Suppressor macrophage treated with lipopolysaccharide for 1 hour (primary cell): ENCODE data around the gene RETREG2.

Source experiments
- DNase-seq, 3 donors: peaks; one replicate each; pipeline ENCODE4 v3.0.0-alpha.2; 2020 to 2022

The RETREG2 gene

GRCh38 chr2:219177552-219178376 is at the start of gene RETREG2:
Gene RETREG2 (plus strand): TSS chr2:219178275. CDS start chr2:219178353, 78 bp downstream.
- peak; percentile 92 to 97 (median 96) for DNase-seq

GRCh38 chr2:219128396-219128795 is 49.7 kb upstream of the RETREG2 start:
- DNase-seq, result no peak

- DNase-seq, result no peak
Observed at GRCh38 chr2:219129589-219129988, 48.5 kb upstream of the RETREG2 start.

GRCh38 chr2:219131327-219131726 is 46.7 kb upstream of the RETREG2 start:
- no peak for DNase-seq

- no peak for DNase-seq
Observed at GRCh38 chr2:219131744-219132143, 46.3 kb upstream of the RETREG2 start.

GRCh38 chr2:219133976-219134375 is 44.1 kb upstream of the RETREG2 start:
- DNase-seq, result no peak

GRCh38 chr2:219140722-219141121 is 37.4 kb upstream of the RETREG2 start:
- no peak for DNase-seq

GRCh38 chr2:219142329-219142728 is 35.7 kb upstream of the RETREG2 start:
- peak in 1 of 3 donors; percentile 19 for DNase-seq

GRCh38 chr2:219149667-219150066 is 28.4 kb upstream of the RETREG2 start:
- no peak for DNase-seq

- DNase-seq, result peak; percentile 86 to 93 (median 87)
Observed at GRCh38 chr2:219155054-219155644, 22.9 kb upstream of the RETREG2 start.

- DNase-seq, result no peak
Observed at GRCh38 chr2:219157396-219157795, 20.7 kb upstream of the RETREG2 start.

GRCh38 chr2:219158025-219158424 is 20.1 kb upstream of the RETREG2 start:
- no peak for DNase-seq

- DNase-seq, result no peak
Observed at GRCh38 chr2:219158586-219158985, 19.5 kb upstream of the RETREG2 start.

GRCh38 chr2:219159771-219160185 is 18.3 kb upstream of the RETREG2 start:
- no peak for DNase-seq

GRCh38 chr2:219160186-219161017 is 17.7 kb upstream of the RETREG2 start, which contains the start of gene NHEJ1:
Gene NHEJ1 (minus strand): TSS chr2:219160815. CDS start chr2:219158362, 2,453 bp downstream.
- DNase-seq, result peak; percentile 95 to 98 (median 95)

GRCh38 chr2:219161097-219161496 is 17.0 kb upstream of the RETREG2 start:
- no peak for DNase-seq

- DNase-seq, result no peak
Observed at GRCh38 chr2:219163156-219163555, 14.9 kb upstream of the RETREG2 start.

- no peak for DNase-seq
Observed at GRCh38 chr2:219165058-219165911, 12.8 kb upstream of the RETREG2 start.

GRCh38 chr2:219167997-219168396 is 10.1 kb upstream of the RETREG2 start:
- no peak for DNase-seq

GRCh38 chr2:219168526-219168925 is 9.5 kb upstream of the RETREG2 start:
- DNase-seq, result peak in 2 of 3 donors; percentile 12 to 35

GRCh38 chr2:219168932-219169331 is 9.1 kb upstream of the RETREG2 start:
- DNase-seq, result no peak
